KMS-11 (cell line): Measurements from ENCODE around the gene TRAIP.

Experiments
- H2AFZ ChIP-seq: fragments of 200-600 bp; sonication (generic); 2 replicates; pipeline ENCODE4 v1.6.1; 2016; ENCODE audit warnings: antibody characterized with exemption, mixed run types, low read depth
- H3K27ac ChIP-seq: fragments of 200-600 bp; sonication (generic); 2 replicates; pipeline ENCODE4 v1.6.1; 2016; ENCODE audit warnings: mild to moderate bottlenecking, mixed run types
- H3K27me3 ChIP-seq: fragments of 200-600 bp; sonication (generic); 2 replicates; pipeline ENCODE4 v1.6.1; 2017; ENCODE audit warnings: mild to moderate bottlenecking, low read depth, mixed run types, moderate library complexity; ENCODE audit not compliant: insufficient read depth
- H3K36me3 ChIP-seq: fragments of 200-600 bp; sonication (generic); 2 replicates; pipeline ENCODE4 v1.6.1; 2017; ENCODE audit warnings: mild to moderate bottlenecking, mixed run types; ENCODE audit not compliant: insufficient read depth
- H3K4me1 ChIP-seq: fragments of 200-600 bp; sonication (generic); 2 replicates; pipeline ENCODE4 v1.6.1; 2016; ENCODE audit warnings: mild to moderate bottlenecking, low read depth, mixed run types; ENCODE audit not compliant: poor library complexity, severe bottlenecking
- H3K4me2 ChIP-seq: fragments of 200-600 bp; sonication (generic); 2 replicates; pipeline ENCODE4 v1.7.0; 2016; ENCODE audit warnings: mild to moderate bottlenecking, mixed run types
- H3K4me3 ChIP-seq: fragments of 200-600 bp; sonication (generic); IDR thresholded peaks from 2 replicates; pipeline ENCODE4 v1.6.1; 2017; ENCODE audit warnings: low read depth, low read length, mixed read lengths; ENCODE audit not compliant: insufficient read depth
- H3K79me2 ChIP-seq: fragments of 200-600 bp; sonication (generic); 2 replicates; pipeline ENCODE4 v1.6.1; 2016; ENCODE audit warnings: low read depth, mixed run types; ENCODE audit not compliant: insufficient read depth
- H3K9ac ChIP-seq: fragments of 200-600 bp; sonication (generic); 2 replicates; pipeline ENCODE4 v1.6.1; 2016; ENCODE audit warnings: mild to moderate bottlenecking, mixed run types
- H4K20me1 ChIP-seq: fragments of 200-600 bp; sonication (generic); 2 replicates; pipeline ENCODE4 v1.6.1; 2016; ENCODE audit warnings: mild to moderate bottlenecking, mixed run types; ENCODE audit not compliant: insufficient read depth
- CTCF ChIP-seq: fragments of 200-600 bp; sonication (generic); conservative IDR thresholded peaks from 2 replicates; pipeline ENCODE4 v1.6.1; 2017; ENCODE audit warnings: low read depth, mild to moderate bottlenecking, antibody characterized with exemption, low read length, moderate library complexity, mixed read lengths

Gene TRAIP

GRCh38 chr3:49807431-49808114 is 48.8 kb downstream of the TRAIP start:
- Histone ChIP-seq H3K4me3 (no peak overlapping the region), H2AFZ (no peak overlapping the region), H4K20me1 (no peaks in the 10 kb centered on the region), H3K4me1 (no peaks in the 10 kb centered on the region), H3K36me3 (no peaks in the 10 kb centered on the region), H3K4me2 (no peak overlapping the region), H3K79me2 (no peaks in the 10 kb centered on the region), H3K27me3 (no peaks in the 10 kb centered on the region), H3K27ac (no peak overlapping the region), H3K9ac (no peak overlapping the region)
- TF ChIP-seq CTCF, result no peak

GRCh38 chr3:49806850-49807249 is 49.5 kb downstream of the TRAIP start:
- no peaks in the 10 kb centered on the region for H3K79me2 ChIP-seq
- TF ChIP-seq CTCF, result no peak
- no peaks in the 10 kb centered on the region for H3K27me3 ChIP-seq
- no peaks in the 10 kb centered on the region for H3K36me3 ChIP-seq
- no peak overlapping the region for H3K4me3 ChIP-seq
- no peak overlapping the region for H2AFZ ChIP-seq
- no peak overlapping the region for H3K27ac ChIP-seq
- no peak overlapping the region for H3K9ac ChIP-seq
- H4K20me1 ChIP-seq, result no peaks in the 10 kb centered on the region
- no peaks in the 10 kb centered on the region for H3K4me1 ChIP-seq
- no peak overlapping the region for H3K4me2 ChIP-seq

- Histone ChIP-seq H3K27me3 (no peaks in the 10 kb centered on the region; the same call in 1 of the 2 replicates), H3K4me3 (no peak overlapping the region), H3K79me2 (no peaks in the 10 kb centered on the region), H3K36me3 (no peaks in the 10 kb centered on the region), H3K4me2 (no peak overlapping the region), H4K20me1 (no peaks in the 10 kb centered on the region), H3K27ac (no peak overlapping the region), H2AFZ (no peak overlapping the region), H3K9ac (no peak overlapping the region), H3K4me1 (no peaks in the 10 kb centered on the region)
- no peak for TF ChIP-seq CTCF
These were observed 50.3 kb downstream of the TRAIP start for GRCh38 chr3:49805897-49806701.

GRCh38 chr3:49805367-49805782 is 51.0 kb downstream of the TRAIP start:
- no peak for TF ChIP-seq CTCF
- Histone ChIP-seq H3K36me3 (no peaks in the 10 kb centered on the region), H3K4me2 (no peak overlapping the region), H3K9ac (no peak overlapping the region), H3K27ac (no peak overlapping the region), H3K4me1 (no peaks in the 10 kb centered on the region), H3K27me3 (no peaks in the 10 kb centered on the region; the same call in 1 of the 2 replicates), H3K79me2 (no peaks in the 10 kb centered on the region), H4K20me1 (no peaks in the 10 kb centered on the region), H3K4me3 (no peak overlapping the region), H2AFZ (no peak overlapping the region)
